Measurements from ENCODE around the gene DENND2A.
A peak's percentile ranks its signal among the peaks of the same experiment; 100 is the strongest.

The DENND2A gene

GRCh38 chr7:140484479-140484878, 156.1 kb downstream of the DENND2A start:
- Histone ChIP-seq H3K79me1 (ENCODE audit: low read length) (no peaks in the 10 kb centered on the region), H3K4me3 (ENCODE audit: low read depth, low read length) (no peak overlapping the region), H4K8ac (ENCODE audit: low read depth, low read length) (no peak overlapping the region), H3K27ac (ENCODE audit: low read depth, low read length) (no peak overlapping the region), H3K36me3 (ENCODE audit: control insufficient read depth in 1 of 2, insufficient read depth in 2 of 2, low read length in 2 of 2) (no peaks in the 10 kb centered on the region), H2AK5ac (ENCODE audit: low read length) (no peak overlapping the region), H2BK120ac (ENCODE audit: insufficient read depth, low read length, poor library complexity) (no peak overlapping the region), H3K9me3 (ENCODE audit: insufficient read depth, low read depth, low read length) (no peaks in the 10 kb centered on the region), H3K14ac (ENCODE audit: low read length) (no peak overlapping the region), H3K27me3 (ENCODE audit: insufficient read depth, low read length) (no peaks in the 10 kb centered on the region), H3K9ac (ENCODE audit: low read length) (no peak overlapping the region), H3K4me2 (ENCODE audit: low read length) (no peak overlapping the region), H3K4ac (ENCODE audit: low read depth, low read length) (no peak overlapping the region), H2AFZ (ENCODE audit: insufficient read depth, low read length, poor library complexity) (no peak overlapping the region), H2BK5ac (ENCODE audit: low read depth, low read length, poor library complexity) (no peak overlapping the region), H2BK12ac (ENCODE audit: low read length) (no peak overlapping the region), H3K79me2 (ENCODE audit: control insufficient read depth, insufficient read depth, low read length, poor library complexity) (no peaks in the 10 kb centered on the region), H3K18ac (ENCODE audit: low read length) (no peak overlapping the region), H4K12ac (ENCODE audit: low read depth, low read length) (no peak overlapping the region), H4K91ac (ENCODE audit: low read depth, low read length) (no peak overlapping the region), H3K4me1 (ENCODE audit: control insufficient read depth in 1 of 2, insufficient read depth in 2 of 2, low read length in 2 of 2) (peaks cover 0 to 3% of the 10 kb centered on the region in 2 experiments), H3K23ac (ENCODE audit: low read length) (no peak overlapping the region)
- WGBS (ENCODE audit: extremely low coverage, insufficient coverage, insufficient read length): no CpG with 5 or more reads among the region's 3 CpGs
- DNase-seq: no peak

- Histone ChIP-seq H3K27ac (ENCODE audit: low read depth, low read length) (no peak overlapping the region), H4K8ac (ENCODE audit: low read depth, low read length) (no peak overlapping the region), H3K9me3 (ENCODE audit: insufficient read depth, low read depth, low read length) (no peaks in the 10 kb centered on the region), H3K4me3 (ENCODE audit: low read depth, low read length) (peak overlapping the region; percentile 19), H3K79me2 (ENCODE audit: control insufficient read depth, insufficient read depth, low read length, poor library complexity) (peaks cover 19% of the 10 kb centered on the region), H3K27me3 (ENCODE audit: insufficient read depth, low read length) (no peaks in the 10 kb centered on the region), H3K9ac (ENCODE audit: low read length) (no peak overlapping the region), H3K79me1 (ENCODE audit: low read length) (peaks cover 6% of the 10 kb centered on the region), H2AFZ (ENCODE audit: insufficient read depth, low read length, poor library complexity) (peak overlapping the region; percentile 67), H3K36me3 (ENCODE audit: control insufficient read depth in 1 of 2, insufficient read depth in 2 of 2, low read length in 2 of 2) (peaks cover 0 to 3% of the 10 kb centered on the region in 2 experiments), H3K14ac (ENCODE audit: low read length) (no peak overlapping the region), H2AK5ac (ENCODE audit: low read length) (no peak overlapping the region), H2BK120ac (ENCODE audit: insufficient read depth, low read length, poor library complexity) (no peak overlapping the region), H3K23ac (ENCODE audit: low read length) (no peak overlapping the region), H4K12ac (ENCODE audit: low read depth, low read length) (no peak overlapping the region), H2BK12ac (ENCODE audit: low read length) (no peak overlapping the region), H3K4me1 (ENCODE audit: control insufficient read depth in 1 of 2, insufficient read depth in 2 of 2, low read length in 2 of 2) (peaks cover 0 to 3% of the 10 kb centered on the region in 2 experiments), H3K4me2 (ENCODE audit: low read length) (peak overlapping the region; percentile 75), H3K4ac (ENCODE audit: low read depth, low read length) (no peak overlapping the region), H3K18ac (ENCODE audit: low read length) (no peak overlapping the region), H2BK5ac (ENCODE audit: low read depth, low read length, poor library complexity) (no peak overlapping the region), H4K91ac (ENCODE audit: low read depth, low read length) (no peak overlapping the region)
- no CpG with 5 or more reads among the region's 2 CpGs for WGBS (ENCODE audit: extremely low coverage, insufficient coverage, insufficient read length)
- DNase-seq: no peak
Observed at GRCh38 chr7:140479739-140480084, 160.9 kb downstream of the DENND2A start.

- peak within 1 kb of the TSS; percentile 27 for H2BK120ac ChIP-seq (ENCODE audit: insufficient read depth, low read length, poor library complexity)
Observed at GRCh38 chr7:140479062-140479738, 161.4 kb downstream of the DENND2A start, which contains the start of gene MKRN1. MKRN1 (minus strand) TSS chr7:140479505; CDS start chr7:140479344, 161 bp downstream.

GRCh38 chr7:140478246-140479061, 162.2 kb downstream of the DENND2A start:
- H3K4me2 ChIP-seq (ENCODE audit: low read length): peak overlapping the region; percentile 75
- H3K79me2 ChIP-seq (ENCODE audit: control insufficient read depth, insufficient read depth, low read length, poor library complexity): peaks cover 21% of the 10 kb centered on the region
- H2BK5ac ChIP-seq (ENCODE audit: low read depth, low read length, poor library complexity): peak overlapping the region; percentile 75
- H2AK5ac ChIP-seq (ENCODE audit: low read length): peak overlapping the region; percentile 5
- no peak overlapping the region for H3K23ac ChIP-seq (ENCODE audit: low read length)
- peaks cover 0 to 3% of the 10 kb centered on the region in 2 experiments for H3K4me1 ChIP-seq (ENCODE audit: control insufficient read depth in 1 of 2, insufficient read depth in 2 of 2, low read length in 2 of 2)
- peak overlapping the region; percentile 84 for H3K4ac ChIP-seq (ENCODE audit: low read depth, low read length)
- peak overlapping the region; percentile 48 for H2AFZ ChIP-seq (ENCODE audit: insufficient read depth, low read length, poor library complexity)
- peaks cover 6% of the 10 kb centered on the region for H3K79me1 ChIP-seq (ENCODE audit: low read length)
- WGBS (ENCODE audit: extremely low coverage, insufficient coverage, insufficient read length): no CpG with 5 or more reads among the region's 69 CpGs
- DNase-seq: peak in 1 of 2 donors; percentile 45
- peak overlapping the region; percentile 89 for H4K91ac ChIP-seq (ENCODE audit: low read depth, low read length)
- peak overlapping the region; percentile 27 for H2BK120ac ChIP-seq (ENCODE audit: insufficient read depth, low read length, poor library complexity)
- peak overlapping the region; percentile 73 for H3K9ac ChIP-seq (ENCODE audit: low read length)
- H3K14ac ChIP-seq (ENCODE audit: low read length): peak overlapping the region; percentile 70
- H3K27me3 ChIP-seq (ENCODE audit: insufficient read depth, low read length): no peaks in the 10 kb centered on the region
- H3K36me3 ChIP-seq (ENCODE audit: control insufficient read depth in 1 of 2, insufficient read depth in 2 of 2, low read length in 2 of 2): peaks cover 0 to 3% of the 10 kb centered on the region in 2 experiments
- peak overlapping the region; percentile 49 for H3K18ac ChIP-seq (ENCODE audit: low read length)
- H3K27ac ChIP-seq (ENCODE audit: low read depth, low read length): peak overlapping the region; percentile 92
- no peaks in the 10 kb centered on the region for H3K9me3 ChIP-seq (ENCODE audit: insufficient read depth, low read depth, low read length)
- H3K4me3 ChIP-seq (ENCODE audit: low read depth, low read length): peak overlapping the region; percentile 97
- peak overlapping the region; percentile 36 for H4K12ac ChIP-seq (ENCODE audit: low read depth, low read length)
- peak overlapping the region; percentile 93 for H4K8ac ChIP-seq (ENCODE audit: low read depth, low read length)
- H2BK12ac ChIP-seq (ENCODE audit: low read length): no peak overlapping the region

More at GRCh38 chr7:140479062-140479738, 161.4 kb downstream of the DENND2A start, which contains the start of gene MKRN1:
- Histone ChIP-seq H4K8ac (ENCODE audit: low read depth, low read length) (peak within 1 kb of the TSS; percentile 93), H3K27me3 (ENCODE audit: insufficient read depth, low read length) (no peaks in the 10 kb centered on the region), H3K9ac (ENCODE audit: low read length) (peak within 1 kb of the TSS; percentile 73), H3K14ac (ENCODE audit: low read length) (peak within 1 kb of the TSS; percentile 70), H3K79me1 (ENCODE audit: low read length) (peaks cover 6% of the 10 kb centered on the region), H3K4me2 (ENCODE audit: low read length) (peak within 1 kb of the TSS; percentile 75), H3K23ac (ENCODE audit: low read length) (no peak within 1 kb of the TSS), H3K79me2 (ENCODE audit: control insufficient read depth, insufficient read depth, low read length, poor library complexity) (peaks cover 20% of the 10 kb centered on the region), H2AFZ (ENCODE audit: insufficient read depth, low read length, poor library complexity) (peak within 1 kb of the TSS; percentile 67), H2AK5ac (ENCODE audit: low read length) (peak within 1 kb of the TSS; percentile 5), H3K27ac (ENCODE audit: low read depth, low read length) (peak within 1 kb of the TSS; percentile 92), H3K4ac (ENCODE audit: low read depth, low read length) (peak within 1 kb of the TSS; percentile 84), H3K36me3 (ENCODE audit: control insufficient read depth in 1 of 2, insufficient read depth in 2 of 2, low read length in 2 of 2) (peaks cover 0 to 3% of the 10 kb centered on the region in 2 experiments), H2BK5ac (ENCODE audit: low read depth, low read length, poor library complexity) (peak within 1 kb of the TSS; percentile 75), H3K18ac (ENCODE audit: low read length) (peak within 1 kb of the TSS; percentile 49), H3K9me3 (ENCODE audit: insufficient read depth, low read depth, low read length) (no peaks in the 10 kb centered on the region), H4K12ac (ENCODE audit: low read depth, low read length) (peak within 1 kb of the TSS; percentile 67), H3K4me1 (ENCODE audit: control insufficient read depth in 1 of 2, insufficient read depth in 2 of 2, low read length in 2 of 2) (peaks cover 0 to 3% of the 10 kb centered on the region in 2 experiments), H3K4me3 (ENCODE audit: low read depth, low read length) (peak within 1 kb of the TSS; percentile 97), H4K91ac (ENCODE audit: low read depth, low read length) (peak within 1 kb of the TSS; percentile 89), H2BK12ac (ENCODE audit: low read length) (no peak within 1 kb of the TSS)
- DNase-seq: peak; percentile 96 to 97
- WGBS (ENCODE audit: extremely low coverage, insufficient coverage, insufficient read length): no CpG with 5 or more reads among the region's 71 CpGs
